Right renal pelvis (tissue), 4 donors: ENCODE data around the gene PDZD11. TPM values are rescaled to one million over a fixed set of nuclear protein-coding genes. Genes with fewer than 3 reads are reported as not detected.
"Not testable (repeated sequence)": the region's sequence is repeated elsewhere in the genome, so short reads cannot be mapped to it uniquely, and the experiment has no call there.

Experiments
- DNase-seq, 4 donors: peaks; one replicate each; pipeline ENCODE4 v3.0.0-alpha.2; 2013; ENCODE audit warnings: low read depth in 4 of 4, low spot score in 3 of 4, missing footprints in 1 of 4
- polyA plus RNA-seq, 4 donors: library from polyadenylated mRNA; unstranded; fragments of 120-200 nt; gene quantifications; one replicate each; pipeline ENCODE4 v1.2.1, GENCODE V29; 2013; ENCODE audit not compliant: insufficient read length in 4 of 4

The PDZD11 gene
- 10 to 100 TPM; 57.5 to 60.3 (median 58.7) TPM for polyA plus RNA-seq

GRCh38 chrX:70289793-70290770 is at the start of gene PDZD11, which contains the start of gene KIF4A:
TSS of gene PDZD11 (minus strand) at chrX:70289927. CDS start at chrX:70289341, 586 bp downstream.
TSS of gene KIF4A (plus strand) at chrX:70290104. CDS start at chrX:70290459, 355 bp downstream.
- peak; percentile 53 to 67 (median 60) for DNase-seq

GRCh38 chrX:70338290-70338689 is 48.6 kb upstream of the PDZD11 start:
- DNase-seq = no peak

- DNase-seq = no peak
Observed at GRCh38 chrX:70336767-70337166, 47.0 kb upstream of the PDZD11 start.

GRCh38 chrX:70332600-70332999 is 42.9 kb upstream of the PDZD11 start:
- no peak for DNase-seq

GRCh38 chrX:70331161-70331560 is 41.4 kb upstream of the PDZD11 start:
- DNase-seq = no peak

GRCh38 chrX:70324326-70324725 is 34.6 kb upstream of the PDZD11 start:
- no peak for DNase-seq

- not testable (repeated sequence) for DNase-seq
Observed at GRCh38 chrX:70323628-70324027, 33.9 kb upstream of the PDZD11 start.

- DNase-seq = no peak
Observed at GRCh38 chrX:70322784-70323183, 33.1 kb upstream of the PDZD11 start.

- no peak for DNase-seq
Observed at GRCh38 chrX:70313503-70313902, 23.8 kb upstream of the PDZD11 start.

GRCh38 chrX:70301716-70302115 is 12.0 kb upstream of the PDZD11 start:
- DNase-seq = no peak

- no peak for DNase-seq
Observed at GRCh38 chrX:70293621-70294020, 3.9 kb upstream of the PDZD11 start.

GRCh38 chrX:70292788-70293187 is 3.1 kb upstream of the PDZD11 start:
- no peak for DNase-seq

- no peak for DNase-seq
Observed at GRCh38 chrX:70289168-70289792, 447 bp downstream of the PDZD11 start.

GRCh38 chrX:70281951-70282350 is 7.8 kb downstream of the PDZD11 start, which contains the start of gene RAB41:
TSS of gene RAB41 (plus strand) at chrX:70282172. CDS start at chrX:70282218, 46 bp downstream.
- no peak for DNase-seq

- no peak for DNase-seq
Observed at GRCh38 chrX:70280573-70280972, 9.2 kb downstream of the PDZD11 start.

- DNase-seq = no peak
Observed at GRCh38 chrX:70279081-70279480, 10.6 kb downstream of the PDZD11 start.

GRCh38 chrX:70274029-70274428 is 15.7 kb downstream of the PDZD11 start:
- not testable (repeated sequence) for DNase-seq

GRCh38 chrX:70268034-70268433 is 21.7 kb downstream of the PDZD11 start, which contains the start of gene ARR3:
TSS of gene ARR3 (plus strand) at chrX:70268334. CDS start at chrX:70269386, 1,052 bp downstream.
- no peak for DNase-seq

GRCh38 chrX:70264784-70265183 is 24.9 kb downstream of the PDZD11 start:
- no peak for DNase-seq

GRCh38 chrX:70262952-70263567 is 26.7 kb downstream of the PDZD11 start:
- DNase-seq = peak in 2 of 4 donors; percentile 0

GRCh38 chrX:70260104-70260503 is 29.6 kb downstream of the PDZD11 start, which contains the start of gene P2RY4:
TSS of gene P2RY4 (minus strand) at chrX:70260204. CDS start at chrX:70259624, 580 bp downstream.
- DNase-seq = no peak
